HG03565 (cell line): ENCODE data around the gene DNAL4.

Source experiments
- ATAC-seq: cut with Tn5 transposase; IDR thresholded peaks from one replicate; pipeline ENCODE4 v1.9.1; 2021; ENCODE audit warnings: mild to moderate bottlenecking, moderate library complexity; ENCODE audit not compliant: unreplicated experiment

Gene DNAL4

GRCh38 chr22:38741576-38741975 is 52.4 kb downstream of the DNAL4 start:
- no peak for ATAC-seq

- no peak for ATAC-seq
Measured at GRCh38 chr22:38741166-38741565, 52.8 kb downstream of the DNAL4 start.

DNA sequence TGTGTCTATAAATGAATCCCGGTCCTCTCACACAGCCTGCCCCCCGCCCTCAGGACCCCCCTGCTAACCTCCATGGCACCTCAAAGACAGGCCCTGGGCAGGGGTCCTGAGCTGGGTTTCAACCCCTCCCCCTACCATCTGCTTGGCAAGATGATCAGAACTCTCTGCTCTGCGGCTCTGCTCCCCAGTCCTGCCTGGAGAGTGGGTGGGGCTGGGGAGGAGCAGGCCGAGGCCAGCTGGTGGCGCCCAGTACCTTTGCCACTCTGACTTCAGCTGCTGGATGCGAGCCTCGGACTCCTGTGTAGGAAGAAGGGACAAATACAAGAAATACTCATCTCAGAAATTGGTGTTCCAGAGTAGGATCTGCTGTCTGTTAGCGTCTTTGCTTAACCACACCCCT is 53.2 kb downstream of the DNAL4 start:
- no peak for ATAC-seq

DNA sequence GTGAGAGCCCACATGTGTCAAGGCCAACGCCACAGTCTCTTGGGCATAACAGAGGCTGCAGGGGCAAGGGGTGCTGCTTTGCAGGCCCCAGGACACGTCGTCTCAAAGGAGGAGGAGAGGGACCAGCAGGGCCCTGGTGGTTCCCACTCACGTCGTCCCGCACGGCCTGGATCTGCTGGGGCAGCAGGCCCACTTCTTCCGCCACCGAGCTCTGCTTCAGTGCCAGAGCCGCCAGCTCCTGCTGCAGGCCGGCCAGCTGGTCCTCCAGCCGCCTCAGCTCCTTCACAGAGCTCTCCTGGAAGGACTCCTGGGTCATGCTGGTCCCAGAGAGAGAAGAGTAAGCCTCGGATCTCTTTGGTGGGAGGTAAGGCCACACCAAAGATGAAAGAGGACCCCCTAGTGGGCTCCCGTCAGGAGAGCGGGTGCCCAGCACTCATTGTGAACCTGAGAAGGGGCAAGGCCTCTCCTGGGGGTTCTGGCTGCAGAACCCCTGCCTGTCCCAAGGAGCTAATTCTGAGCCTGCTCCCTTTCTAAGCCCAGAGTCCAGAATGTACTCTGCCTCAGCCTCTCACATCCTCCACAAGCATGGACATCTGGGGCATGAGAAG is 53.7 kb downstream of the DNAL4 start:
- no peak for ATAC-seq

DNA sequence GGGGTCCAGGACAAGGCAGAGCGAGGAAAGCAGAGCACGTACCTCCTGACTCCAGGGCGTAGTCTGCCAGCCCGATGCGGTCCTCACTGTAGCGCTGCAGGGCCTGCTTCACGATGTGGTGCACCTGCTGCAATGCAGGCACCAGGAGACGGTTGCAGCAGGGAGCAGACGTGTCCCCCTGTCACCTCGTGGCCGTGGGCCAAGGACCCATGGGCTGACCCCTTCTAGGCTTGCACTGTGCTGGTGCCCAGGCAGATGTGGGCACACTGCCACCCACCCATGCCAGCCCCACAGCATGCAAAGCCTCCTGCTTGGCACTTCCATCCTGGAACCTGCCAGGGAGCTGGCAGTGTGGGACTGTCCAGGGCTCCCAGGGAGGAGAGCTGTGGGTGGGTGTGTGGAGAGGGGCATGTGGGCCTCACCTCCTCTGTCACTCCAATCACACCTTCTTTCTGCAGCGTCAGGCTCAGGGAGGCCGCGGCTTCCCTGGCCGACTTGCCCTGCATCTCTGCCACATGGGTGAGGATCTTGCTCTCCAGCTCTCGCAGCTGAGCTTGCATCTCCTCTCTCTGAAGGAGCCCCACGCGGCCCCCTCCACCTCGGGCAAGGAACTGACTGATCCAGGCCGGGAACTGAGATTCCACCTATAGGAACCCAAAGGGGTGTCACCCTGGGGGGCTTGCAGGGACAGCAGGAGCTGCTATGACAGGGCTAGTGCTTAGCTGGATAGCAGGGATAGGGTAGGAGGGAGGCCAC is 54.5 kb downstream of the DNAL4 start:
- no peak for ATAC-seq

- ATAC-seq, result no peak
Measured at GRCh38 chr22:38738475-38739070, 55.4 kb downstream of the DNAL4 start.

DNA sequence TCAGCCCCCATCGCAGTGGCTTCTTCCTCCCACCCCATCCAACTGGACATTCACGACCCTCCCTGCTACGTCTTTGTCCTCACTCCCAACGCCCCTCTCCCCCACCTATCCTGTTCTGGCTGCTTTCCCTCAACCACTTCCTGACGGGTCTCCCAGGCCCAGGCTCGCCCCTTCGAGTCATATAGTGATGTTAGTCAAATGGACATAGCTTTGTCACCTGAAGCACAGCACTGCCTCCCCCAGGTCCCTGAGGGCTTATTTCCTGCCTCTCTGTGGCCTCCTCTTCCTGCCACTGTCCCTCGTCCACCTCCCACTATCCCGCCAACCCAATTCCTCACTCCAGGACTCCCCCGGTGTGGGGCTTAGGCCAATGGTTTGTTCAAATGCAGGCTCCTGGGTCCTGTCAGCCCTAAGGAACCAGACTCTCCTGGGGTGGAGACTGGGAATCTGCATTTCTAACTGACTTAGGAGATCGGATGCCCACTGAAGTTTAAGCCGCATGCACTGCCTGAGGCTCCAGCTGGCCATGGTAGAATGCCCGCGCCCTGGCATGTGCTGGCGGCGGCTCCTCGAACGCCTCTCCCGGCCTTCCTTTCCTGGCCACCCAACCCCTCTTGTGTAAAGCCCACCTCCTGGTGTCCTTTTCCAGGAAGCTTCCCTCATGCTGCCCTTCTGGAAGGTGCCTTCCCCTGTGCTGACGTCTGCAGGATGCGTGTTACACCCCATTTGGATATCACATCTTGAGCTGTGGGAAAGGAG is 56.5 kb downstream of the DNAL4 start:
- ATAC-seq, result no peak

DNA sequence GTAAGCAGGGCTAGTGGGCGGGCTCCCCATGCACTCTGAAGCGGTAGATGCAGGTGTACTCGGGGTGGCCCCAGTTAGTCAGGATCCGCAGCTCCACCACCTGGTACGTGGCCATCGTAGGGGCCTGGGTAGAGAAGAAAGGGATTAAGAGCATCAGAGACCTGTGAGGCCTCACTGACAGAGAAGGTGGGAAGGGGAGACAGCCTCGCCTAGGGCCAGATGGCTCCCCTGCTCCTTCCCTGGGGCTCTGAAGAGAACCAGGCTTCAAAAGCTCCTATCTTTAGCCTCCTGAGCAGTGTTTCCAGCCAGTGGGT is 57.7 kb downstream of the DNAL4 start:
- ATAC-seq, result no peak

GRCh38 chr22:38735465-38736256 is 58.3 kb downstream of the DNAL4 start:
- no peak for ATAC-seq

- no peak for ATAC-seq
Measured at GRCh38 chr22:38735126-38735464, 58.8 kb downstream of the DNAL4 start.

DNA sequence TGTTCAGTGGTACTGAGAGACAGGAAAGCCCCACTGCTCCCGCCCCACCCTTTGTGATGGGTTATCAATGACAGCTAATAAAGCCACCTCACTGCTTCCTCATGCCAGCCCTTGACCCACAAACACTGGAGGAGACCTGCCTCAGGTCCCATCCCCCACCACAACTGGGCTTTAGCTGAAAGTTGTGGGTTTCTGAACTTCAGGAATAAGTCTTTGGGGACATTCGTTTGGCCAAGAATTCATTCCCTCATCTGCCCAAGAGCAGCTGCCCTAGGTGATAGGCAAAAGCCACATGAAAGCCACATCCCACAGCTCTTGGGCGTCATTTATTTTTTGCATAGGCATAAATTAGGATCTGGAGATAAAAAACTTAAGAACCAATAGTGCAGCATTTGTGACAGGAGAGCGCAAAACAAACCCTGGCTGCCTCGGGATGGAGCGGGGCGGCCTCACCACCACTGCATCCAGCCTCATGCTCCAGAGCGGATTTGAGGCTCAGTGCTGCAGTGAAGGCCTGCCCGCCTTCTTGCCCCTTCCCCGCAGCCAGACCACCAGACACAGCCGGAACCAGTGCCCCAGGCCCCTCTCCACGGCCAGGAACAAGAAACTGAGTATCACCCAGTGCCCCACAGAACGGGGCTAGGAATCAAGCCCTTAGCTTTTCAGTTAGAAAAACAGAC is 59.4 kb downstream of the DNAL4 start:
- no peak for ATAC-seq

GRCh38 chr22:38733724-38734381 is 60.1 kb downstream of the DNAL4 start:
- no peak for ATAC-seq

DNA sequence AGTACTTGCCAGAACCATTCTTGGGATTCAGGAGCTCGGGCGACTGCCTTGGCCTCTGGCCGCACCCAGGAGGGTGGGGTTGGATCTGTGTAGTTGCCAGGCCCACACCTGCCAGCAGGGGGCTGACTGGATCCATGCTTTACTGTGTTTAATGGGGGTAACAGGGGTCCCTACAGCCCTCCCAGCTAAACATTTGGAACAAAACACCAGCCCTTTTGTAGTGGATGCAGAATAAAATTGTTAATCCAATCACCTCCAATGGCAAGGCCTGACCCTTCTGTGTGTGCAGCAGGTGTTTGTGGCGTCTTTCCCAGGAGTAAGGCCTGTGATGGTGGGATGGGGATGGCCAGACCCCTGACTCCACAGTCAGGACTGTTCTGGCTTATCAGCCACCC is 60.6 kb downstream of the DNAL4 start:
- ATAC-seq, result no peak

DNA sequence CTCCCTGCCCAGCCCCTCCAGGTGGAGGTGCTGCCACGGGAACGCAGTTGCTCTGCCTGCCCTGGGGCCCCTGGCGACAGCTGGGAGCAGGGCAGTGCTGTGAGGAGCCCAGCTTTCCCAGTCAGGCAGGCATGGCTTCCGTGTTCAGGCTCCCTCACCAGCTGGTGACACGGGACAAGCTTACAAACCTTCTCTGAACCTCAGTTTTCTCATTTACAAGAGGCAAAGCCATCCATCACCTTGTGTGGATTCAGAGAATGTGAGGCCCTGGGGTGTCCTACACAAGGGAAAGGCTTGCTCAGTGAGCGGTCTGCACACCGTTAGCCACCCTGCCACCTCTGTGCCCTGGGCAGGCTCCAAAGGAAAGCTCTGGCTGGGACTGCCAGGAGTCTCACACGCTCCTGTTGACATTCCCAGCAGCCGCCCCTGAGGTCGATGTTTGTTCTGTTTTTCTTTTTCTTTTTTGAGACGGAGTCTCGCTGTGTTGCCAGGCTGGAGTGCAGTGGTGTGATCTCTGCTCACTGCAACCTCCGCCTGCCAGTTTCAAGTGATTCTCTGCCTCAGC is 61.6 kb downstream of the DNAL4 start:
- ATAC-seq, result no peak

DNA sequence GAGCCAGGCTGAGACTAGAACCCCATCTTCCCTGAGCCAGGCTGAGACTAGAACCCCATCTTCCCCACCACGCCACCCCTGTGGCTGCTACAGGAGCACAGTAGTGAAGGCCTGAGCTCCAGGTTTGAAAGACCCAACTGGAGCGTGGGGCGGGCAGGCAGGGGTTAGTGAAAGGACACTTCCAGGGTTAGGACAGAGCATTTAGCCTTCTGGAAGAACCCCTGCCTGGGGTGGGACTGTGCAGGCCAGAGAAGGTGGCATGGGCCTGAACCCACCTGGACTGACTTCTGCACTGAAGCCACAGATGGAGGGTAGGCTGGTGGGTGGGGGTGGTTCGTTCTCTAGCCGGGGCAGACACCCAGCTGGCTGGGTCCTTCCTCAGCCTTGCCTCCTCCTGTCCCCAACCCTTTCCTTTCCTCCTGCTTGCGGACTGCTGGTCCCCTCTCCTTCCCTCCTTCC is 62.2 kb downstream of the DNAL4 start:
- ATAC-seq, result no peak

GRCh38 chr22:38730411-38730871 is 63.5 kb downstream of the DNAL4 start:
- no peak for ATAC-seq

GRCh38 chr22:38729946-38730345 is 64.0 kb downstream of the DNAL4 start:
- ATAC-seq, result no peak

DNA sequence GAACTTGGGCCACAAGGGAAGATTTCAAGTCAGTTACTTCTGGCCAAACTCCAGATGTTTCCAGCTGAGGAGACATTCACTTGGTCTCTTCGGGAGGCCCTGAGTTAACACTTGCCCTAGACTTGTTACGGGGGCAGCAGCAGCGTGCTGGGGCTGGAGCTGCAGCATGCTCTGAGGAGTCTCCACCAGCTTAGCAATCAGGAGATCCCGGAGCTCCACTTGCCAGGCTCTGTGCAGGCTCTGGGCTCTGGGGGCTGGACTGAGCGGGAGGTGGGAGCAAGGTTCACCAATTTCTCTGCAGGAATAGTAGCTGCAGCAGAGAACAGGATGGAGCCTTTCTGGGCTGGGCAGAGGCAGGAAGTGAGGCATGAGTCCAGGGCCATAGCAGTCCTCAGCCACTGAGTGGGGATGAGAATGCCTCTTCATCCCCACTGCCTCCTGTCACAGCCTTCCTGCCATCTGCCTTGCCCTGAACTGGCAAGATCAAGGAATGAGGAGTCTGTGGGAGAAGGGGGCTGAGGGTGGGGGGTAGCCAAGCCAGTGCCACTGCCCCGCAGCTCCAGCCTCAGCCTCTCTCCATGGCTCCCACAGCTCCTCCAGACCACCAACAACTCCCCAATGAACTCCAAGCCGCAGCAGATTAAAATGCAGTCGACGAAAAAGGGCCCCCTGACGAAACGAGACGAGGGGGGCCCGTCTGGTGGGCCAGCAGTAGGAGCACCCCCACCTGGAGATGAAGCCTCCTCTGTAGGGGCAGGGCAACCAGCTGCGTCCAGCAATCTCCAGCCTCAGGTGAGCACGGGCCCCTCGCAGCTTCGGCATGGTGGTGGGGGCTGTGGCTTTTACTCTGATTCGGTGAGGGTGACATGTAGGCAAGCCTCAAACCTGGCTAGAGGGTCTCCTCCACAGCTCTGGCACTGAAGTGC is 64.8 kb downstream of the DNAL4 start:
- ATAC-seq, result no peak
